Loucy (cell line): Measurements from ENCODE around the gene IGFBP1.

Experiments
- H2AFZ ChIP-seq: fragments of 200-600 bp; sonication (generic); 2 replicates; pipeline ENCODE4 v1.6.0; 2016; ENCODE audit warnings: antibody characterized with exemption, mild to moderate bottlenecking, low read length, moderate library complexity
- H3F3A ChIP-seq: fragments of 200-600 bp; 2 replicates; pipeline ENCODE4 v1.6.0; 2016; ENCODE audit warnings: antibody characterized with exemption, low read depth, mild to moderate bottlenecking
- H3K27me3 ChIP-seq: fragments of 200-600 bp; sonication (generic); 2 replicates; pipeline ENCODE4 v1.6.1; 2014; ENCODE audit warnings: low read length, mild to moderate bottlenecking; ENCODE audit not compliant: insufficient read depth, poor library complexity, severe bottlenecking
- H3K36me3 ChIP-seq: fragments of 200-600 bp; sonication (generic); 2 replicates; pipeline ENCODE4 v1.6.1; 2016; ENCODE audit warnings: low read length; ENCODE audit not compliant: insufficient read depth
- H3K4me1 ChIP-seq: fragments of 200-600 bp; sonication (generic); 2 replicates; pipeline ENCODE4 v1.5.1; 2014; ENCODE audit warnings: low read length, mild to moderate bottlenecking; ENCODE audit not compliant: insufficient read depth, poor library complexity, severe bottlenecking
- H3K4me2 ChIP-seq: fragments of 200-600 bp; sonication (generic); 2 replicates; pipeline ENCODE4 v1.6.0; 2014; ENCODE audit warnings: antibody characterized with exemption, low read length, low read depth, mild to moderate bottlenecking; ENCODE audit not compliant: poor library complexity, severe bottlenecking
- H3K4me3 ChIP-seq: fragments of 200-600 bp; sonication (generic); 2 replicates; pipeline ENCODE4 v1.5.1; 2014; ENCODE audit warnings: low read length, mild to moderate bottlenecking, mixed read lengths; ENCODE audit not compliant: poor library complexity, severe bottlenecking
- H3K79me2 ChIP-seq: fragments of 200-600 bp; sonication (generic); 2 replicates; pipeline ENCODE4 v1.6.1; 2014; ENCODE audit warnings: low read length; ENCODE audit not compliant: insufficient read depth
- H3K9ac ChIP-seq: fragments of 200-600 bp; sonication (generic); 2 replicates; pipeline ENCODE4 v1.6.0; 2014; ENCODE audit warnings: mild to moderate bottlenecking, low read depth, low read length, moderate library complexity; ENCODE audit not compliant: poor library complexity, severe bottlenecking
- H3K9me2 ChIP-seq: fragments of 200-600 bp; sonication (generic); replicated peaks from 2 replicates; pipeline ENCODE4 v1.6.1; 2016; ENCODE audit warnings: low read depth, low read length, mixed read lengths
- H3K9me3 ChIP-seq: fragments of 200-600 bp; sonication (generic); 2 replicates; pipeline ENCODE4 v1.6.1; 2014; ENCODE audit warnings: mild to moderate bottlenecking, antibody characterized with exemption, low read length, low read depth; ENCODE audit not compliant: insufficient read depth
- H4K20me1 ChIP-seq: fragments of 200-600 bp; sonication (generic); 2 replicates; pipeline ENCODE4 v1.6.0; 2014; ENCODE audit warnings: antibody characterized with exemption, low read length, mild to moderate bottlenecking; ENCODE audit not compliant: insufficient read depth, poor library complexity, severe bottlenecking
- CTCF ChIP-seq: fragments of 200-600 bp; sonication (generic); conservative IDR thresholded peaks from 2 replicates; pipeline ENCODE4 v1.5.1; 2014; ENCODE audit warnings: mild to moderate bottlenecking, antibody characterized with exemption, low read length
- EZH2phosphoT487 ChIP-seq: fragments of 200-600 bp; IDR thresholded peaks from 2 replicates; pipeline ENCODE4 v1.6.1; 2018; ENCODE audit warnings: antibody characterized with exemption, mild to moderate bottlenecking, moderate library complexity, borderline replicate concordance

Gene IGFBP1

GRCh38 chr7:45914911-45915310 lies 26.6 kb downstream of the IGFBP1 start:
- no peak overlapping the region; the same call in 1 of the 2 replicates for H2AFZ ChIP-seq
- no peaks in the 10 kb centered on the region for H3K36me3 ChIP-seq
- H3K9me2 ChIP-seq = no peaks in the 10 kb centered on the region
- H4K20me1 ChIP-seq = no peaks in the 10 kb centered on the region
- no peak overlapping the region for H3K9ac ChIP-seq
- no peaks in the 10 kb centered on the region for H3F3A ChIP-seq
- no peaks in the 10 kb centered on the region for H3K4me1 ChIP-seq
- TF ChIP-seq EZH2phosphoT487 (no peak), CTCF (no peak)
- H3K4me2 ChIP-seq = no peak overlapping the region
- no peaks in the 10 kb centered on the region for H3K27me3 ChIP-seq
- no peak overlapping the region for H3K4me3 ChIP-seq
- no peaks in the 10 kb centered on the region for H3K79me2 ChIP-seq
- H3K9me3 ChIP-seq = no peaks in the 10 kb centered on the region

- Histone ChIP-seq H3K4me2 (no peak overlapping the region), H3F3A (no peaks in the 10 kb centered on the region), H3K36me3 (no peaks in the 10 kb centered on the region), H3K9me2 (no peaks in the 10 kb centered on the region), H3K79me2 (no peaks in the 10 kb centered on the region), H3K27me3 (no peaks in the 10 kb centered on the region), H2AFZ (no peak overlapping the region), H3K4me3 (no peak overlapping the region), H3K4me1 (no peaks in the 10 kb centered on the region), H3K9me3 (no peaks in the 10 kb centered on the region), H3K9ac (no peak overlapping the region), H4K20me1 (no peaks in the 10 kb centered on the region)
- no peak for TF ChIP-seq EZH2phosphoT487
- no peak for TF ChIP-seq CTCF
These were observed 27.3 kb downstream of the IGFBP1 start for GRCh38 chr7:45915606-45916005.

- no peaks in the 10 kb centered on the region for H3K4me1 ChIP-seq
- H3K9me2 ChIP-seq = no peaks in the 10 kb centered on the region
- H2AFZ ChIP-seq = no peak overlapping the region
- no peak for TF ChIP-seq EZH2phosphoT487
- no peak for TF ChIP-seq CTCF
- H3K36me3 ChIP-seq = no peaks in the 10 kb centered on the region
- H3K9me3 ChIP-seq = no peaks in the 10 kb centered on the region
- H3K4me3 ChIP-seq = no peak overlapping the region
- no peaks in the 10 kb centered on the region for H3K79me2 ChIP-seq
- H4K20me1 ChIP-seq = no peaks in the 10 kb centered on the region
- H3F3A ChIP-seq = no peaks in the 10 kb centered on the region
- no peak overlapping the region for H3K4me2 ChIP-seq
- no peak overlapping the region for H3K9ac ChIP-seq
- no peaks in the 10 kb centered on the region for H3K27me3 ChIP-seq
These were observed 28.8 kb downstream of the IGFBP1 start for GRCh38 chr7:45917064-45917463.
